Naive thymus-derived CD4-positive, alpha-beta T cell (primary cell): ENCODE data around the gene PZP. TPM values are rescaled to one million over a fixed set of nuclear protein-coding genes. Genes with fewer than 3 reads are reported as not detected.
"Not testable (repeated sequence)": the region's sequence is repeated elsewhere in the genome, so short reads cannot be mapped to it uniquely, and the experiment has no call there.

ENCODE experiments used
- ATAC-seq: fragments of 150-1000 bp; cut with Tn5 transposase; 2 replicates; pipeline ENCODE4 v1.10.0; 2021; ENCODE audit warnings: mild to moderate bottlenecking, moderate library complexity
- CTCF ChIA-PET: fragments of 350-600 bp; sonication (Branson Sonifier 250); formaldehyde crosslinking; loops from one replicate; lab custom pipeline; 2021; ENCODE audit warnings: antibody characterized with exemption; lab: Charles Lee
- POLR2A ChIA-PET: fragments of 350-600 bp; sonication (Branson Sonifier 250); formaldehyde crosslinking; loops from one replicate; lab custom pipeline; 2021; ENCODE audit warnings: antibody characterized with exemption, inconsistent platforms; lab: Charles Lee
- DNase-seq, 9 donors: peaks; one replicate each; pipeline versions ENCODE4 v3.0.0 to v3.0.0-alpha.2; 2020 to 2022; ENCODE audit warnings: mixed read lengths in 1 of 9
- H3K27ac ChIP-seq: one replicate; pipeline ENCODE4 v1.7.0; 2013; ENCODE audit warnings: mild to moderate bottlenecking, low read depth, low read length, moderate library complexity
- H3K27me3 ChIP-seq, 2 donors: one replicate each; pipeline ENCODE4 v1.7.0; 2013; ENCODE audit warnings: low read length in 2 of 2, mild to moderate bottlenecking in 2 of 2, moderate library complexity in 2 of 2; ENCODE audit not compliant: control insufficient read depth in 2 of 2, insufficient read depth in 2 of 2
- H3K36me3 ChIP-seq, 3 experiments: 1 replicate in 2 of 3; 2 replicates in 1 of 3; pipeline ENCODE4 v1.7.0; 2013; ENCODE audit warnings: low read length in 3 of 3, mild to moderate bottlenecking in 3 of 3, moderate library complexity in 1 of 3; ENCODE audit not compliant: insufficient read depth in 3 of 3, control insufficient read depth in 2 of 3
- H3K4me1 ChIP-seq, 2 donors: one replicate each; pipeline ENCODE4 v1.7.0; 2013; ENCODE audit warnings: low read length in 2 of 2, mild to moderate bottlenecking in 2 of 2, moderate library complexity in 1 of 2; ENCODE audit not compliant: control insufficient read depth in 2 of 2, insufficient read depth in 2 of 2
- H3K4me3 ChIP-seq: 2 replicates; pipeline ENCODE4 v1.7.0; 2013; ENCODE audit warnings: mild to moderate bottlenecking, low read length
- H3K9me3 ChIP-seq, 3 experiments: 1 replicate in 2 of 3; 2 replicates in 1 of 3; pipeline ENCODE4 v1.7.0; 2013; ENCODE audit warnings: low read length in 3 of 3; ENCODE audit not compliant: control insufficient read depth in 2 of 3
- H3K27ac Mint-ChIP-seq, 9 donors: one replicate each; pipeline ENCODE4 v1.8.0; 2020 to 2022; ENCODE audit warnings: mixed read lengths in 9 of 9, mild to moderate bottlenecking in 8 of 9, moderate library complexity in 5 of 9, inconsistent platforms in 2 of 9
- H3K27me3 Mint-ChIP-seq, 5 donors: one replicate each; pipeline ENCODE4 v1.8.0; 2021 to 2022; ENCODE audit warnings: mixed read lengths in 5 of 5, mild to moderate bottlenecking in 1 of 5
- H3K36me3 Mint-ChIP-seq, 5 donors: one replicate each; pipeline ENCODE4 v1.8.0; 2020 to 2022; ENCODE audit warnings: mixed read lengths in 5 of 5, mild to moderate bottlenecking in 3 of 5, inconsistent platforms in 1 of 5
- H3K4me1 Mint-ChIP-seq, 7 donors: one replicate each; pipeline ENCODE4 v1.8.0; 2020 to 2022; ENCODE audit warnings: mixed read lengths in 7 of 7, mild to moderate bottlenecking in 3 of 7, inconsistent platforms in 1 of 7
- H3K4me3 Mint-ChIP-seq, 10 donors: one replicate each; pipeline ENCODE4 v1.8.0; 2020 to 2022; ENCODE audit warnings: mild to moderate bottlenecking in 10 of 10, mixed read lengths in 10 of 10, moderate library complexity in 6 of 10, inconsistent platforms in 2 of 10
- H3K9me3 Mint-ChIP-seq, 11 donors: one replicate each; pipeline ENCODE4 v1.8.0; 2020 to 2022; ENCODE audit warnings: mixed read lengths in 11 of 11, mild to moderate bottlenecking in 4 of 11, inconsistent platforms in 1 of 11, moderate library complexity in 1 of 11
- intact Hi-C, 2 donors: fragments of 100-400 bp; cut with micrococcal nuclease; formaldehyde crosslinking; loops; one replicate each; pipeline ENCODE4 v1.15.1; 2023
- polyA plus RNA-seq, 2 donors: library from polyadenylated mRNA; unstranded; fragments of 300-500 nt; fragmentation: Illumina TruSeq; gene quantifications; one replicate each; pipeline ENCODE4 v1.2.3, GENCODE V29; 2021
- total RNA-seq, 6 experiments: library from RNA in 5 of 6; stranded (reverse) in 5 of 6; gene quantifications; 1 replicate in 5 of 6; 2 replicates in 1 of 6; pipeline ENCODE4 v1.2.3 and lab custom pipeline; 2021 to 2026

The PZP gene
- total RNA-seq (not detected), polyA plus RNA-seq (not detected), total RNA-seq (lab: John Stamatoyannopoulos, UW) (not detected)

- Histone ChIP-seq H3K9me3 (no peaks in the 10 kb centered on the region), H3K27ac (no peak within 1 kb of the TSS), H3K4me1 (no peaks in the 10 kb centered on the region), H3K4me3 (no peak within 1 kb of the TSS), H3K27me3 (no peaks in the 10 kb centered on the region), H3K36me3 (no peaks in the 10 kb centered on the region)
- H3K27me3 Mint-ChIP-seq: peaks cover 0 to 3% (median 0%) of the 10 kb centered on the region in 5 donors
- no peak within 1 kb of the TSS for H3K27ac Mint-ChIP-seq
- peaks cover 0 to 8% (median 1%) of the 10 kb centered on the region in 11 donors for H3K9me3 Mint-ChIP-seq
- intact Hi-C loops: no loop called here
- DNase-seq (no peak), ATAC-seq (no peak)
- peaks cover 0 to 13% (median 3%) of the 10 kb centered on the region in 5 donors for H3K36me3 Mint-ChIP-seq
- ChIA-PET POLR2A (no interaction called here), CTCF (no interaction called here)
- H3K4me3 Mint-ChIP-seq: no peak within 1 kb of the TSS
- H3K4me1 Mint-ChIP-seq: no peaks in the 10 kb centered on the region
These were observed at the start of gene PZP for GRCh38 chr12:9208229-9208628. Gene PZP, minus strand, starts transcription at chr12:9208395. Its CDS starts 54 bp downstream, at chr12:9208341.

- Mint-ChIP-seq H3K27ac (no peak overlapping the region), H3K4me1 (peaks cover 0 to 4% (median 0%) of the 10 kb centered on the region in 7 donors), H3K9me3 (peaks cover 0 to 7% (median 4%) of the 10 kb centered on the region in 11 donors), H3K4me3 (no peak overlapping the region), H3K36me3 (peaks cover 0 to 26% (median 4%) of the 10 kb centered on the region in 5 donors), H3K27me3 (peaks cover 0 to 12% (median 5%) of the 10 kb centered on the region in 5 donors)
- POLR2A ChIA-PET: no interaction called here
- Histone ChIP-seq H3K27ac (no peak overlapping the region), H3K27me3 (no peaks in the 10 kb centered on the region), H3K4me1 (no peaks in the 10 kb centered on the region), H3K36me3 (peaks cover 0 to 5% (median 0%) of the 10 kb centered on the region in 3 experiments), H3K9me3 (no peaks in the 10 kb centered on the region), H3K4me3 (no peak overlapping the region)
- CTCF ChIA-PET: no interaction called here
- DNase-seq (no peak), ATAC-seq (no peak)
- intact Hi-C loops: no loop called here
These were observed 48.7 kb upstream of the PZP start for GRCh38 chr12:9256758-9257405.

GRCh38 chr12:9256341-9256740 is 48.1 kb upstream of the PZP start:
- no peak for ATAC-seq
- H3K27ac Mint-ChIP-seq: no peak overlapping the region
- peaks cover 0 to 4% (median 0%) of the 10 kb centered on the region in 7 donors for H3K4me1 Mint-ChIP-seq
- peaks cover 0 to 16% (median 6%) of the 10 kb centered on the region in 5 donors for H3K27me3 Mint-ChIP-seq
- no peaks in the 10 kb centered on the region for H3K9me3 ChIP-seq
- no peak overlapping the region for H3K27ac ChIP-seq
- POLR2A ChIA-PET: no interaction called here
- no peaks in the 10 kb centered on the region for H3K4me1 ChIP-seq
- H3K9me3 Mint-ChIP-seq: peaks cover 0 to 7% (median 4%) of the 10 kb centered on the region in 11 donors
- intact Hi-C loops: no loop called here
- no peak overlapping the region for H3K4me3 Mint-ChIP-seq
- peaks cover 0 to 5% (median 0%) of the 10 kb centered on the region in 3 experiments for H3K36me3 ChIP-seq
- peaks cover 0 to 26% (median 4%) of the 10 kb centered on the region in 5 donors for H3K36me3 Mint-ChIP-seq
- no peak overlapping the region for H3K4me3 ChIP-seq
- DNase-seq: no peak
- no peaks in the 10 kb centered on the region for H3K27me3 ChIP-seq
- CTCF ChIA-PET: no interaction called here

GRCh38 chr12:9255837-9256236 is 47.6 kb upstream of the PZP start:
- peaks cover 0 to 11% (median 5%) of the 10 kb centered on the region in 11 donors for H3K9me3 Mint-ChIP-seq
- peaks cover 0 to 5% (median 0%) of the 10 kb centered on the region in 3 experiments for H3K36me3 ChIP-seq
- intact Hi-C loops: no loop called here
- no peak overlapping the region for H3K27ac Mint-ChIP-seq
- no peaks in the 10 kb centered on the region for H3K9me3 ChIP-seq
- no peak overlapping the region for H3K27ac ChIP-seq
- DNase-seq (no peak), ATAC-seq (no peak)
- no peaks in the 10 kb centered on the region for H3K27me3 ChIP-seq
- ChIA-PET CTCF (no interaction called here), POLR2A (no interaction called here)
- peaks cover 0 to 4% (median 0%) of the 10 kb centered on the region in 7 donors for H3K4me1 Mint-ChIP-seq
- H3K36me3 Mint-ChIP-seq: peaks cover 0 to 26% (median 4%) of the 10 kb centered on the region in 5 donors
- H3K4me1 ChIP-seq: no peaks in the 10 kb centered on the region
- H3K27me3 Mint-ChIP-seq: peaks cover 0 to 20% (median 6%) of the 10 kb centered on the region in 5 donors
- H3K4me3 ChIP-seq: no peak overlapping the region
- H3K4me3 Mint-ChIP-seq: no peak overlapping the region

- peaks cover 4 to 18% (median 6%) of the 10 kb centered on the region in 11 donors for H3K9me3 Mint-ChIP-seq
- ATAC-seq (no peak), DNase-seq (no peak)
- no peak overlapping the region for H3K4me3 Mint-ChIP-seq
- no peaks in the 10 kb centered on the region for H3K27me3 ChIP-seq
- H3K4me1 Mint-ChIP-seq: peaks cover 0 to under 1% (median 0%) of the 10 kb centered on the region in 7 donors
- H3K4me3 ChIP-seq: no peak overlapping the region
- peaks cover 0 to 5% (median 0%) of the 10 kb centered on the region in 3 experiments for H3K36me3 ChIP-seq
- H3K4me1 ChIP-seq: no peaks in the 10 kb centered on the region
- POLR2A ChIA-PET: no interaction called here
- no peak overlapping the region for H3K27ac ChIP-seq
- intact Hi-C loops: no loop called here
- H3K36me3 Mint-ChIP-seq: peaks cover 0 to 40% (median 8%) of the 10 kb centered on the region in 5 donors
- CTCF ChIA-PET: no interaction called here
- H3K27ac Mint-ChIP-seq: peak overlapping the region in 2 of 9 donors; percentile 56 to 68
- no peaks in the 10 kb centered on the region for H3K9me3 ChIP-seq
- peaks cover 0 to 33% (median 13%) of the 10 kb centered on the region in 5 donors for H3K27me3 Mint-ChIP-seq
These were observed 45.3 kb upstream of the PZP start for GRCh38 chr12:9253464-9253863.

GRCh38 chr12:9252791-9253190 is 44.6 kb upstream of the PZP start:
- H3K4me3 ChIP-seq, ATAC-seq, H3K4me3 Mint-ChIP-seq, H3K27ac ChIP-seq, POLR2A ChIA-PET, DNase-seq, H3K4me1 ChIP-seq, H3K36me3 ChIP-seq, CTCF ChIA-PET, H3K9me3 ChIP-seq, H3K27me3 ChIP-seq, intact Hi-C loops, H3K4me1 Mint-ChIP-seq: not testable (repeated sequence)
- Mint-ChIP-seq H3K27ac (peak overlapping the region in 1 of 9 donors; percentile 62), H3K27me3 (peaks cover 0 to 37% (median 16%) of the 10 kb centered on the region in 5 donors), H3K9me3 (peaks cover 4 to 18% (median 6%) of the 10 kb centered on the region in 11 donors), H3K36me3 (peaks cover 0 to 43% (median 8%) of the 10 kb centered on the region in 5 donors)
